Pancreas (tissue), 10 donors: ENCODE measurements around the gene PTRH1. TPM values are rescaled to one million over a fixed set of nuclear protein-coding genes. Genes with fewer than 3 reads are reported as not detected.

Source experiments
- ATAC-seq, 4 donors: fragments of 200-7000 bp; cut with Tn5 transposase; one replicate each; pipeline versions ENCODE4 v1.8.0 to v1.9.1; 2020; ENCODE audit warnings: mild to moderate bottlenecking in 4 of 4, moderate library complexity in 4 of 4
- DNase-seq, 6 donors: peaks; one replicate each; pipeline ENCODE4 v3.0.0-alpha.2; 2020
- FAIRE-seq: peaks from 2 replicates; lab custom pipeline; 2012; peaks lifted over from hg19 to GRCh38; lab: Jason Lieb, UNC
- H3K27ac ChIP-seq, 4 donors: fragments of 200-600 bp; sonication (generic); 1 replicate in 3 of 4; 2 replicates in 1 of 4; pipeline versions ENCODE4 v1.5.0 to v1.8.0; 2020
- H3K27me3 ChIP-seq, 4 donors: fragments of 200-600 bp; one replicate each; pipeline ENCODE4 v1.8.0; 2021
- H3K36me3 ChIP-seq, 3 donors: fragments of 200-600 bp; sonication (generic) in 1 of 3; one replicate each; pipeline versions ENCODE4 v1.5.0 to v1.8.0; 2020 to 2021
- H3K4me1 ChIP-seq, 3 donors: fragments of 200-600 bp; one replicate each; pipeline ENCODE4 v1.8.0; 2021
- H3K4me3 ChIP-seq, 4 donors: fragments of 200-600 bp; sonication (generic) in 2 of 4; one replicate each; pipeline versions ENCODE4 v1.5.0 to v1.8.0; 2020 to 2021
- H3K9me3 ChIP-seq, 4 donors: fragments of 200-600 bp; one replicate each; pipeline ENCODE4 v1.8.0; 2021
- WGBS, 2 donors: extraction: QIAGEN DNeasy Blood & Tissue Kit; methylation state at CpG; one replicate each; pipeline ENCODE4 v1.1.7; 2013; 5-methylcytosine and 5-hydroxymethylcytosine counted together
- intact Hi-C, 3 donors: fragments of 100-400 bp; cut with DNase I; formaldehyde crosslinking; loops; one replicate each; pipeline versions ENCODE4 v1.11.1 to v1.14.2; 2022
- polyA plus RNA-seq, 2 donors: library from polyadenylated mRNA; stranded (reverse); fragments of 200-250 nt; gene quantifications; one replicate each; pipeline ENCODE4 v1.2.3, GENCODE V29; 2013
- total RNA-seq, 6 donors: library from RNA; stranded (reverse); fragmentation: NEBNext Ultra II Directional in 4 of 6; extraction: Animal tissue kit (Norgen Biotek cat#: 25700) in 4 of 6; gene quantifications; one replicate each; pipeline versions ENCODE4 v1.2.1 to v1.2.4, GENCODE V29; 2021 to 2023
- TF ChIP-seq, protein P1 (sequence below), 4 donors: fragments of 200-600 bp; sonication (generic) in 3 of 4; IDR thresholded peaks; one replicate each; pipeline versions ENCODE4 v1.5.0 to v1.8.0; 2021; ENCODE audit warnings: antibody characterized with exemption in 4 of 4
- donor health status: healthy with polysubstance abuse.
- donor health status: DM: no; HTN: no; CAD: no; lungs with moderate emphysema.
- donor health status: DM: no; HTN: no; CAD: no.
- donor health status: control.
- donor health status: control.
- donor health status: Bipolar disorder and iron deficiency.
- donor health status: DM: yes; HTN: yes; CAD: no.
- donor health status: DM: no; HTN: no; CAD: no.
- donor health status: DM: no; HTN: no; CAD: no.
- donor health status: DM: yes; HTN: yes; CAD: no.

The PTRH1 gene
- total and polyA plus RNA-seq, 8 donors, result 5.6 to 13.4 (median 10.3) TPM

DNA sequence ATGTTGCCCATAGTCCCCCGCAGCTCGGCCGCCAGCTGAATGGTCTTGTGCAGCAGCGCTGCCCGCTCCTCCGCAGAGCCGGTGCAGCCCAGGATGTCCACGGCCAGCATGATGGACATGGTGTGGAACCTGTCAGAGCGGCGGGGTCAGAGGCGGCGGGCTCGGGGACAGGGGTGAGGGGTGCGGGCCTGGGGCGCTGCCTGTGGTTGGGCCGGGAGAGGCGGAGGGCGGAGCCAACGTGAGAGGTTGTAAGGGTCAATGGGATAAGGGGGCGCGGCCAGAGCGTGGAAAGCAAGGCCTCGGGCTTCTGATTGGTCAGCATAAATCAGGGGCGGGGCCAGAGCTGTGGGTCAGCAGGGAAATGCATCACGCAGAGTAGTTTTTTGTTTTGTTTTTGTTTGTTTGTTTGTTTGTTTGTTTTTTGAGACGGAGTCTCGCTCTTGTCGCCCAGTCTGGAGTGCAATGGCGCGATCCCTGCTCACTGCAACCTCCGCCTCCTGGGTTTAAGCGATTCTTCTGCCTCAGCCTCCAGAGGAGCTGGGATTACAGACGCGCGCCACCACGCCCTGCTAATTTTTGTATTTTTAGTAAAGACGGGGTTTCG, 26.5 kb upstream of the PTRH1 start:
- intact Hi-C loops, result no loop called here
- no peaks in the 10 kb centered on the region for H3K4me1 ChIP-seq
- FAIRE-seq (no peak), ATAC-seq (peak; percentile 71 to 90 (median 84)), DNase-seq (peak; percentile 70 to 88 (median 80))
- H3K9me3 ChIP-seq, result no peaks in the 10 kb centered on the region
- TF ChIP-seq, protein P1, sequence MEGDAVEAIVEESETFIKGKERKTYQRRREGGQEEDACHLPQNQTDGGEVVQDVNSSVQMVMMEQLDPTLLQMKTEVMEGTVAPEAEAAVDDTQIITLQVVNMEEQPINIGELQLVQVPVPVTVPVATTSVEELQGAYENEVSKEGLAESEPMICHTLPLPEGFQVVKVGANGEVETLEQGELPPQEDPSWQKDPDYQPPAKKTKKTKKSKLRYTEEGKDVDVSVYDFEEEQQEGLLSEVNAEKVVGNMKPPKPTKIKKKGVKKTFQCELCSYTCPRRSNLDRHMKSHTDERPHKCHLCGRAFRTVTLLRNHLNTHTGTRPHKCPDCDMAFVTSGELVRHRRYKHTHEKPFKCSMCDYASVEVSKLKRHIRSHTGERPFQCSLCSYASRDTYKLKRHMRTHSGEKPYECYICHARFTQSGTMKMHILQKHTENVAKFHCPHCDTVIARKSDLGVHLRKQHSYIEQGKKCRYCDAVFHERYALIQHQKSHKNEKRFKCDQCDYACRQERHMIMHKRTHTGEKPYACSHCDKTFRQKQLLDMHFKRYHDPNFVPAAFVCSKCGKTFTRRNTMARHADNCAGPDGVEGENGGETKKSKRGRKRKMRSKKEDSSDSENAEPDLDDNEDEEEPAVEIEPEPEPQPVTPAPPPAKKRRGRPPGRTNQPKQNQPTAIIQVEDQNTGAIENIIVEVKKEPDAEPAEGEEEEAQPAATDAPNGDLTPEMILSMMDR (IDR thresholded peaks at IDR 0.05), result no peak
- no peaks in the 10 kb centered on the region for H3K27me3 ChIP-seq
- peak overlapping the region in 2 of 4 donors; percentile 21 to 33 for H3K4me3 ChIP-seq
- no peaks in the 10 kb centered on the region for H3K36me3 ChIP-seq
- H3K27ac ChIP-seq, result peak overlapping the region in 1 of 4 donors; percentile 37
- WGBS, 2 donors, result 19 to 23% methylated on average over 38 of the region's 38 CpGs

DNA sequence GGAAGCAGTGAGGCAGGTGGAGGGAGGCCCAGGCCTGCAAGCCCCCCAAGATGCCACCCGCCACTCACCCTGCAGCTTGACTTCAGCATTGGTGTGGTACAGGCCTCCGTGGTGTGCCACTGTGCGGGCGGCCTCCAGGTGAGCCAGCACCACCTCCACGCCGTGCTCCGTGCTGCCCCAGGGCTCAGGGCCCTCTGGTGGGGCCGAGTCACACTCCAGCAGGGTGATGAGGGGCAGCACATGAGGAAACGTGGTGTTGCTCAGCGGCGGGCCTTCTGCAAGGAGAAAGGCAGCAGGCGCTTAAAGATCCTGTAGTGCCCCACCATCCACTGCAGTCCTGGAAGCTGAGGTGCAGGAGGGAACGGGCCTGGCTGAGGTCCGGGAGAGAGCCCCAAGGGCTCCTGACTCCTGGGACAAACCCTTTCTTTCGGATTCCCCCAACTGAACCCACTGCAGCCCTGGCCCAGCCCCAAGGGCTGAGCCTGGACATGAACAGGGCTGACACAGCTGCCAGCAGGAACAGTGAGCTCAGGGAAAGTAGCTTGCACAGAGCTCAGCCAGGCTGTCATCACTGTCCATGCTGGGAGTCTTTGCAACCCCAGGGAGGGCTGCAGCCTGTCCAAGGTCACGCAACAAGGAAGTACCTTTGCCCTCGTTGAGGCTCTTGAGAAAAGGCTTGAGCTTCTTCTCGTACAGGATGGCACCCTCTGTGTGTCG, 24.3 kb upstream of the PTRH1 start:
- 73 to 87% methylated on average over 16 to 19 of the region's 19 CpGs for WGBS, 2 donors
- FAIRE-seq (no peak), ATAC-seq (no peak), DNase-seq (peak in 1 of 6 donors; percentile 48)
- Histone ChIP-seq H3K9me3 (no peaks in the 10 kb centered on the region), H3K36me3 (no peaks in the 10 kb centered on the region), H3K27ac (no peak overlapping the region), H3K27me3 (no peaks in the 10 kb centered on the region), H3K4me1 (no peaks in the 10 kb centered on the region), H3K4me3 (no peak overlapping the region)
- TF ChIP-seq, protein P1 (IDR thresholded peaks at IDR 0.05), result no peak
- intact Hi-C loops, result loop anchor here in 2 of 3 donors (5.0 to 10.0 kb wide), 3 partner anchors 128 to 245 kb away; no protein-coding TSS in a partner anchor

GRCh38 chr9:127738666-127739065, 23.2 kb upstream of the PTRH1 start:
- intact Hi-C loops, result loop anchor here in 2 of 3 donors (5.0 to 10.0 kb wide), 3 partner anchors 129 to 244 kb away; no protein-coding TSS in a partner anchor
- Histone ChIP-seq H3K36me3 (no peaks in the 10 kb centered on the region), H3K27me3 (no peaks in the 10 kb centered on the region), H3K9me3 (no peaks in the 10 kb centered on the region), H3K4me3 (no peak overlapping the region), H3K27ac (no peak overlapping the region), H3K4me1 (peaks cover 0 to 6% (median 4%) of the 10 kb centered on the region in 3 donors)
- WGBS, 2 donors, result 69 to 87% methylated on average over 13 of the region's 13 CpGs
- DNase-seq, result peak in 1 of 6 donors; percentile 62
- no peak for ATAC-seq
- TF ChIP-seq, protein P1 (IDR thresholded peaks at IDR 0.05), result no peak
- no peak for FAIRE-seq

- FAIRE-seq, result no peak
- ATAC-seq, result no peak
- Histone ChIP-seq H3K36me3 (no peaks in the 10 kb centered on the region), H3K27me3 (no peaks in the 10 kb centered on the region), H3K9me3 (no peaks in the 10 kb centered on the region), H3K27ac (peak overlapping the region in 2 of 4 donors; percentile 93 to 94), H3K4me3 (no peak overlapping the region), H3K4me1 (peaks cover 0 to 6% (median 4%) of the 10 kb centered on the region in 3 donors)
- intact Hi-C loops, result loop anchor here in 2 of 3 donors (5.0 to 10.0 kb wide), 3 partner anchors 132 to 241 kb away; no protein-coding TSS in a partner anchor
- DNase-seq, result no peak
- 13 to 18% methylated on average over 15 of the region's 15 CpGs for WGBS, 2 donors
- TF ChIP-seq, protein P1 (IDR thresholded peaks at IDR 0.05), result no peak
Observed at GRCh38 chr9:127735530-127736185, 20.2 kb upstream of the PTRH1 start.
